ENCODE data around the gene WDR75. TPM values are rescaled to one million over a fixed set of nuclear protein-coding genes. Genes with fewer than 3 reads are reported as not detected.

WDR75 gene
- total RNA-seq, 4 donors from 2014 or later = 37.7 to 48.8 (median 42.2) TPM

- no peak for TF ChIP-seq CTCF (IDR thresholded peaks at IDR 0.05; ENCODE audit: low read depth)
Observed at GRCh38 chr2:189466656-189467055, 25.4 kb downstream of the WDR75 start.

- no peak for TF ChIP-seq CTCF (IDR thresholded peaks at IDR 0.05; ENCODE audit: low read depth)
Observed at GRCh38 chr2:189467160-189467559, 25.9 kb downstream of the WDR75 start.

- TF ChIP-seq CTCF (IDR thresholded peaks at IDR 0.05; ENCODE audit: low read depth) = no peak
Observed at GRCh38 chr2:189467593-189467992, 26.3 kb downstream of the WDR75 start.

- no peak for TF ChIP-seq CTCF (IDR thresholded peaks at IDR 0.05; ENCODE audit: low read depth)
Observed at GRCh38 chr2:189474526-189474925, 33.3 kb downstream of the WDR75 start.

GRCh38 chr2:189477756-189478155 is 36.5 kb downstream of the WDR75 start:
- TF ChIP-seq CTCF (IDR thresholded peaks at IDR 0.05; ENCODE audit: low read depth) = no peak

- TF ChIP-seq CTCF (IDR thresholded peaks at IDR 0.05; ENCODE audit: low read depth) = no peak
Observed at GRCh38 chr2:189481071-189481470, 39.8 kb downstream of the WDR75 start.

- no peak for TF ChIP-seq CTCF (IDR thresholded peaks at IDR 0.05; ENCODE audit: low read depth)
Observed at GRCh38 chr2:189483571-189483970, 42.3 kb downstream of the WDR75 start.
